ENCODE data around the gene KRTAP10-7. TPM values are rescaled to one million over a fixed set of nuclear protein-coding genes. Genes with fewer than 3 reads are reported as not detected.
"Not testable (repeated sequence)": the region's sequence is repeated elsewhere in the genome, so short reads cannot be mapped to it uniquely, and the experiment has no call there.

The KRTAP10-7 gene
- not detected for total RNA-seq
- not detected for polyA plus RNA-seq
- total RNA-seq: not detected

- POLR2A ChIA-PET; H3K27me3 ChIP-seq (ENCODE audit: control insufficient read depth in 2 of 2, insufficient read depth in 2 of 2, low read length in 2 of 2); H3K27ac ChIP-seq (ENCODE audit: low read depth, low read length); H3K9me3 ChIP-seq (ENCODE audit: control insufficient read depth in 2 of 3, low read length in 3 of 3); H3K36me3 Mint-ChIP-seq; intact Hi-C loops (cut with micrococcal nuclease); H3K27ac Mint-ChIP-seq; CTCF ChIA-PET; H3K4me1 Mint-ChIP-seq; DNase-seq; H3K4me3 Mint-ChIP-seq; H3K4me3 ChIP-seq (ENCODE audit: low read length); H3K4me1 ChIP-seq (ENCODE audit: control insufficient read depth in 2 of 2, insufficient read depth in 2 of 2, low read length in 2 of 2); ATAC-seq; H3K36me3 ChIP-seq (ENCODE audit: control insufficient read depth in 2 of 3, insufficient read depth in 3 of 3, low read length in 3 of 3): not testable (repeated sequence)
- Mint-ChIP-seq H3K9me3 (peaks cover 2 to 18% (median 7%) of the 10 kb centered on the region in 11 donors), H3K27me3 (peaks cover 0 to 25% (median 0%) of the 10 kb centered on the region in 5 donors)
Observed at GRCh38 chr21:44600118-44600978, at the start of gene KRTAP10-7. Gene KRTAP10-7, plus strand, starts transcription at chr21:44600597. Its CDS starts 25 bp downstream, at chr21:44600622.

DNA sequence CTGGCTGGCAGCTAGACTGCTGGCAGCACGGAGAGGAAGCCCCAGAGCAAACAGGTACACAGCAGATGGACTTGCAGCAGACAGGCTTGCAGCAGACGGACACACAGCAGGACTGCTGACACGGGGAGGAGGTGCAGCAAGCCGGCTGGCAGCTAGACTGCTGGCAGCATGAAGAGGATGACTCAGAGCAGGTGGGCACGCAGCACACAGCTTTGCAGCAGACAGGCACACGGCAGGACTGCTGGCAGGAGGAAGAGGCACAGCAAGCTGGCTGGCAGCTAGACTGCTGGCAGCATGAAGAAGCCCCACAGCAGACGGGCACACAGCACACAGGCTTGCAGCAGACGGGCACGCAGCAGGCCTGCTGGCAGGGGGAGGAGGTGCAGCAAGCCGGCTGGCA lies 49.6 kb upstream of the KRTAP10-7 start:
- Histone ChIP-seq H3K4me3 (ENCODE audit: low read length) (no peak overlapping the region), H3K36me3 (ENCODE audit: control insufficient read depth in 2 of 3, insufficient read depth in 3 of 3, low read length in 3 of 3) (no peaks in the 10 kb centered on the region), H3K27me3 (ENCODE audit: control insufficient read depth in 2 of 2, insufficient read depth in 2 of 2, low read length in 2 of 2) (no peaks in the 10 kb centered on the region), H3K4me1 (ENCODE audit: control insufficient read depth in 2 of 2, insufficient read depth in 2 of 2, low read length in 2 of 2) (peaks cover 15 to 19% of the 10 kb centered on the region in 2 donors), H3K27ac (ENCODE audit: low read depth, low read length) (no peak overlapping the region), H3K9me3 (ENCODE audit: control insufficient read depth in 2 of 3, low read length in 3 of 3) (peaks cover 5 to 18% (median 8%) of the 10 kb centered on the region in 3 experiments)
- Mint-ChIP-seq H3K4me3 (no peak overlapping the region), H3K27me3 (peaks cover 0 to 8% (median 0%) of the 10 kb centered on the region in 5 donors), H3K36me3 (peaks cover 17 to 39% (median 28%) of the 10 kb centered on the region in 5 donors), H3K4me1 (peaks cover 16 to 34% (median 30%) of the 10 kb centered on the region in 7 donors), H3K9me3 (peaks cover 12 to 53% (median 24%) of the 10 kb centered on the region in 11 donors), H3K27ac (no peak overlapping the region)
- POLR2A ChIA-PET: no interaction called here
- ATAC-seq (no peak), DNase-seq (no peak)
- CTCF ChIA-PET: no interaction called here
- intact Hi-C loops (cut with micrococcal nuclease): no loop called here

DNA sequence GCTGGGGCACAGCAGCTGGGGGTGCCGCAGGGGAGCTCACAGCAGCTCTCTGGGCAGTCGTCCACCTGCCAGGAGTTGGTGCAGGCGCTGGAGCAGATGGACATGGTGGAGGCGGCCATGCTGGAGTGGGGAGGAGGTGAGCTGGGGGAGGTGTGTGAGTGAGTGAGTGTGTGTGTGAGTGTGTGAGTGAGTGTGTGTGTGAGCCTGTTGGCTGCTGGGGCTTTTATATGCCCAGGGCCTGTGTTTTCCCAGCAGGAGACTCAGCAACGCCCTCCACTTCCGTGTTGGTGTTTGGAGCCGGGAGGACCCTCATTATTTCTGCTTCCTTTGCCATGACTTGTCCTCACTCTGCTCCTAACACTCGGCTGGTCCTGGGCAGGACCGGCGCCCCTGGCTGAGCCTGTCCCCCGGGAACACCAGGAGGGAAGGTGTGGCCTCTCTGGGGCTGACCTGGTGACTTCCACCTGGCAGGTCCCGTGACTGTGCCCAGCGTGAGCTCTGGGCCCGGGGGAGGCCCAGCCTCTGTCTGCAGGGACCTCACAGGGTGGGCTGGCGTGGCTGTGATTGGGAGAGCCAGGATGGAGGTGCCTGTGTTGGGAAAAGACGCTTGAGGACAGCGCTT lies 48.9 kb upstream of the KRTAP10-7 start, which contains the start of gene KRTAP10-2:
Gene KRTAP10-2, minus strand, starts transcription at position 166 of the 622 bp plus-strand sequence. Its CDS starts 47 bp downstream, at position 119.
- intact Hi-C loops (cut with micrococcal nuclease): no loop called here
- POLR2A ChIA-PET: no interaction called here
- H3K4me1 ChIP-seq (ENCODE audit: control insufficient read depth in 2 of 2, insufficient read depth in 2 of 2, low read length in 2 of 2): peaks cover 15 to 19% of the 10 kb centered on the region in 2 donors
- ATAC-seq: no peak
- peaks cover 16 to 34% (median 30%) of the 10 kb centered on the region in 7 donors for H3K4me1 Mint-ChIP-seq
- H3K9me3 Mint-ChIP-seq: peaks cover 12 to 48% (median 24%) of the 10 kb centered on the region in 11 donors
- CTCF ChIA-PET: no interaction called here
- H3K36me3 Mint-ChIP-seq: peaks cover 17 to 39% (median 28%) of the 10 kb centered on the region in 5 donors
- no peak within 1 kb of the TSS for H3K4me3 ChIP-seq (ENCODE audit: low read length)
- H3K27me3 Mint-ChIP-seq: peaks cover 0 to 8% (median 0%) of the 10 kb centered on the region in 5 donors
- no peak within 1 kb of the TSS for H3K27ac Mint-ChIP-seq
- peaks cover 4 to 14% (median 8%) of the 10 kb centered on the region in 3 experiments for H3K9me3 ChIP-seq (ENCODE audit: control insufficient read depth in 2 of 3, low read length in 3 of 3)
- no peak within 1 kb of the TSS for H3K27ac ChIP-seq (ENCODE audit: low read depth, low read length)
- H3K4me3 Mint-ChIP-seq: no peak within 1 kb of the TSS
- H3K27me3 ChIP-seq (ENCODE audit: control insufficient read depth in 2 of 2, insufficient read depth in 2 of 2, low read length in 2 of 2): no peaks in the 10 kb centered on the region
- DNase-seq: no peak
- no peaks in the 10 kb centered on the region for H3K36me3 ChIP-seq (ENCODE audit: control insufficient read depth in 2 of 3, insufficient read depth in 3 of 3, low read length in 3 of 3)

DNA sequence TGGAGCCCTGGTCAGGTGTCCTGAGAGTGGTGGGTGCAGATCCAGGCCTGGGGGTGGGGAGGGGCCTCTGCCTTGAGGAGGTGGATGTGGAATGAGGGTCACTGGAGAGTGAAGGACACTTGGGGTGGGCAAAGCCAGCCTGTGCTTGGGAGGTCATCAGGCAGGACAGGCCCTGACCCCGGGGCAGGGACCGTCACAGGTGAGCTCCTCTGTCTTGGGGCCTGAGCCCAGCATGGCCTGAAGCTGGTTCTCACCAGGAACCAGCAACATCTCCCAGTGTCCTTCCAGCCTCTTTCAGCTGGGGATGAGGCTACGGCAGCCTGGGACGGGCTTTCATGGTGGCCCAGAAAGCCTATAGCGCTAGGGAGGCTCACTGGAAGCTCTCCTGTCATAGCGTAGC lies 48.3 kb upstream of the KRTAP10-7 start:
- ATAC-seq (no peak), DNase-seq (no peak)
- intact Hi-C loops (cut with micrococcal nuclease): no loop called here
- Mint-ChIP-seq H3K4me1 (peaks cover 14 to 27% (median 23%) of the 10 kb centered on the region in 7 donors), H3K36me3 (peaks cover 10 to 32% (median 21%) of the 10 kb centered on the region in 5 donors), H3K4me3 (no peak overlapping the region), H3K9me3 (peaks cover 5 to 41% (median 17%) of the 10 kb centered on the region in 11 donors), H3K27me3 (peaks cover 0 to 8% (median 0%) of the 10 kb centered on the region in 5 donors), H3K27ac (no peak overlapping the region)
- Histone ChIP-seq H3K9me3 (ENCODE audit: control insufficient read depth in 2 of 3, low read length in 3 of 3) (peaks cover 0 to 10% (median 2%) of the 10 kb centered on the region in 3 experiments), H3K36me3 (ENCODE audit: control insufficient read depth in 2 of 3, insufficient read depth in 3 of 3, low read length in 3 of 3) (no peaks in the 10 kb centered on the region), H3K4me1 (ENCODE audit: control insufficient read depth in 2 of 2, insufficient read depth in 2 of 2, low read length in 2 of 2) (peaks cover 13 to 15% of the 10 kb centered on the region in 2 donors), H3K27me3 (ENCODE audit: control insufficient read depth in 2 of 2, insufficient read depth in 2 of 2, low read length in 2 of 2) (no peaks in the 10 kb centered on the region), H3K27ac (ENCODE audit: low read depth, low read length) (no peak overlapping the region), H3K4me3 (ENCODE audit: low read length) (no peak overlapping the region)
- POLR2A ChIA-PET: no interaction called here
- CTCF ChIA-PET: no interaction called here

GRCh38 chr21:44552681-44553080 lies 47.7 kb upstream of the KRTAP10-7 start:
- no peaks in the 10 kb centered on the region for H3K27me3 ChIP-seq (ENCODE audit: control insufficient read depth in 2 of 2, insufficient read depth in 2 of 2, low read length in 2 of 2)
- H3K4me1 Mint-ChIP-seq: peaks cover 8 to 22% (median 18%) of the 10 kb centered on the region in 7 donors
- no peak overlapping the region for H3K4me3 ChIP-seq (ENCODE audit: low read length)
- DNase-seq: no peak
- intact Hi-C loops (cut with micrococcal nuclease): no loop called here
- peaks cover 4 to 28% (median 16%) of the 10 kb centered on the region in 5 donors for H3K36me3 Mint-ChIP-seq
- H3K9me3 Mint-ChIP-seq: peaks cover 1 to 36% (median 11%) of the 10 kb centered on the region in 11 donors
- H3K4me3 Mint-ChIP-seq: no peak overlapping the region
- no peaks in the 10 kb centered on the region for H3K36me3 ChIP-seq (ENCODE audit: control insufficient read depth in 2 of 3, insufficient read depth in 3 of 3, low read length in 3 of 3)
- POLR2A ChIA-PET: no interaction called here
- no peak for ATAC-seq
- H3K27ac ChIP-seq (ENCODE audit: low read depth, low read length): no peak overlapping the region
- CTCF ChIA-PET: no interaction called here
- H3K27ac Mint-ChIP-seq: no peak overlapping the region
- H3K9me3 ChIP-seq (ENCODE audit: control insufficient read depth in 2 of 3, low read length in 3 of 3): peaks cover 0 to 10% (median 0%) of the 10 kb centered on the region in 3 experiments
- peaks cover 0 to 8% (median 0%) of the 10 kb centered on the region in 5 donors for H3K27me3 Mint-ChIP-seq
- peaks cover 7 to 11% of the 10 kb centered on the region in 2 donors for H3K4me1 ChIP-seq (ENCODE audit: control insufficient read depth in 2 of 2, insufficient read depth in 2 of 2, low read length in 2 of 2)

GRCh38 chr21:44555200-44555875 lies 45.1 kb upstream of the KRTAP10-7 start:
- ChIA-PET CTCF (no interaction called here), POLR2A (no interaction called here)
- Histone ChIP-seq H3K4me1 (ENCODE audit: control insufficient read depth in 2 of 2, insufficient read depth in 2 of 2, low read length in 2 of 2) (no peaks in the 10 kb centered on the region), H3K27ac (ENCODE audit: low read depth, low read length) (no peak overlapping the region), H3K27me3 (ENCODE audit: control insufficient read depth in 2 of 2, insufficient read depth in 2 of 2, low read length in 2 of 2) (no peaks in the 10 kb centered on the region), H3K4me3 (ENCODE audit: low read length) (no peak overlapping the region), H3K9me3 (ENCODE audit: control insufficient read depth in 2 of 3, low read length in 3 of 3) (peaks cover 0 to 10% (median 0%) of the 10 kb centered on the region in 3 experiments), H3K36me3 (ENCODE audit: control insufficient read depth in 2 of 3, insufficient read depth in 3 of 3, low read length in 3 of 3) (no peaks in the 10 kb centered on the region)
- peaks cover under 1 to 46% (median 15%) of the 10 kb centered on the region in 11 donors for H3K9me3 Mint-ChIP-seq
- ATAC-seq (no peak), DNase-seq (no peak)
- H3K4me1 Mint-ChIP-seq: peaks cover 0 to 5% (median 0%) of the 10 kb centered on the region in 7 donors
- H3K27ac Mint-ChIP-seq: peak overlapping the region in 1 of 9 donors; percentile 34
- peaks cover 0 to 19% (median 10%) of the 10 kb centered on the region in 5 donors for H3K36me3 Mint-ChIP-seq
- H3K27me3 Mint-ChIP-seq: peaks cover 0 to 21% (median 2%) of the 10 kb centered on the region in 5 donors
- no peak overlapping the region for H3K4me3 Mint-ChIP-seq
- intact Hi-C loops (cut with micrococcal nuclease): no loop called here

Measured in naive thymus-derived CD4-positive, alpha-beta T cell (primary cell).